Measurements from ENCODE around the gene NFYA. TPM values are rescaled to one million over a fixed set of nuclear protein-coding genes. Genes with fewer than 3 reads are reported as not detected.
A peak's percentile ranks its signal among the peaks of the same experiment; 100 is the strongest.

Gene NFYA
- total and polyA plus RNA-seq, 2 of the 13 experiments (the other 11 are each of a cell fraction or from before 2014, with no cell fraction given) = 16.0 to 22.9 TPM

- no peak; the same call in 1 of the 2 replicates for TF ChIP-seq ZNF205 (CRISPR knock-in tag; IDR thresholded peaks at IDR 0.05)
- peak; percentile 71 for TF ChIP-seq ZFP90 (CRISPR knock-in tag; IDR thresholded peaks at IDR 0.05; ENCODE audit: borderline replicate concordance)
- no peak for TF ChIP-seq BCLAF1 (IDR thresholded peaks at IDR 0.05)
- TF ChIP-seq RFXAP (CRISPR knock-in tag; IDR thresholded peaks at IDR 0.05; ENCODE audit: borderline replicate concordance) = no peak; the same call in 1 of the 2 replicates
- TF ChIP-seq ZNF501 (CRISPR knock-in tag; IDR thresholded peaks at IDR 0.05) = no peak; the same call in 1 of the 2 replicates
- peak; percentile 63; the same call in 1 of the 2 replicates for TF ChIP-seq SKIL (CRISPR knock-in tag; IDR thresholded peaks at IDR 0.05; ENCODE audit: borderline replicate concordance)
- TF ChIP-seq FOXA3 (CRISPR knock-in tag; IDR thresholded peaks at IDR 0.05) = peak; percentile 70
- TF ChIP-seq RBAK (CRISPR knock-in tag; IDR thresholded peaks at IDR 0.05) = no peak
- no peak for TF ChIP-seq ZNF343 (CRISPR knock-in tag; IDR thresholded peaks at IDR 0.05)
- peak; percentile 41; the same call in 1 of the 2 replicates for TF ChIP-seq ZNF317 (CRISPR knock-in tag; IDR thresholded peaks at IDR 0.05)
- TF ChIP-seq ZNF790 (CRISPR knock-in tag; IDR thresholded peaks at IDR 0.05; ENCODE audit: borderline replicate concordance) = no peak
- no peak for TF ChIP-seq EEA1 (CRISPR knock-in tag; IDR thresholded peaks at IDR 0.05; ENCODE audit: borderline replicate concordance)
- TF ChIP-seq KMT2A (CRISPR knock-in tag; IDR thresholded peaks at IDR 0.05) = no peak
- no peak for TF ChIP-seq ZNF572 (CRISPR knock-in tag; IDR thresholded peaks at IDR 0.05)
- TF ChIP-seq IKZF5 (CRISPR knock-in tag; IDR thresholded peaks at IDR 0.05) = peak; percentile 92
- no peak for TF ChIP-seq HMG20B (CRISPR knock-in tag; conservative IDR thresholded peaks at IDR 0.05)
- TF ChIP-seq ARID2 (CRISPR knock-in tag; IDR thresholded peaks at IDR 0.05; ENCODE audit: borderline replicate concordance) = no peak
- TF ChIP-seq ZNF891 (CRISPR knock-in tag; IDR thresholded peaks at IDR 0.05) = peak; percentile 68; the same call in 1 of the 2 replicates
- TF ChIP-seq ZNF468 (CRISPR knock-in tag; IDR thresholded peaks at IDR 0.05) = no peak
- TF ChIP-seq CREBL2 (CRISPR knock-in tag; IDR thresholded peaks at IDR 0.05; ENCODE audit: borderline replicate concordance) = peak; percentile 58; the same call in 1 of the 2 replicates
- TF ChIP-seq SMC3 (IDR thresholded peaks at IDR 0.05; ENCODE audit: low read length) = peak; percentile 3; the same call in 1 of the 2 replicates
- 0 out of 2 replicates have a peak, but pooled peaks have one; percentile 50 for TF ChIP-seq PPARG (CRISPR knock-in tag; conservative IDR thresholded peaks at IDR 0.05)
- TF ChIP-seq TCF12 (IDR thresholded peaks at IDR 0.05) = no peak
- TF ChIP-seq TCF12 (CRISPR knock-in tag; IDR thresholded peaks at IDR 0.05) = peak; percentile 86; the same call in 1 of the 2 replicates
- no peak for TF ChIP-seq FOXP1 (IDR thresholded peaks at IDR 0.05)
- peak; percentile 55 for TF ChIP-seq FOXP1 (CRISPR knock-in tag; IDR thresholded peaks at IDR 0.05)
Observed at GRCh38 chr6:41040101-41040939, 32.5 kb upstream of the NFYA start (continued).
